IMR-90 (cell line): ENCODE results near the gene RHBDF2. TPM values are rescaled to one million over a fixed set of nuclear protein-coding genes. Genes with fewer than 3 reads are reported as not detected.

Experiments
- ATAC-seq: fragments of 200-7000 bp; cut with Tn5 transposase; 2 replicates; pipeline ENCODE4 v1.9.1; 2020; ENCODE audit warnings: low read depth, mild to moderate bottlenecking, moderate library complexity
- BruUV-seq: library from RNA; stranded (reverse); fragments of 400-500 nt; replicated peaks from 2 replicates; lab custom pipeline; 2021; lab: Mats Ljungman, UMichigan
- CTCF ChIA-PET: fragments of 300-600 bp; formaldehyde crosslinking; extraction: SDS; loops from one replicate; lab custom pipeline; 2021; ENCODE audit warnings: antibody characterized with exemption; lab: Yijun Ruan, JAX
- POLR2A ChIA-PET: fragments of 300-600 bp; sonication (Branson Sonifier 250); formaldehyde crosslinking; loops from one replicate; lab custom pipeline; 2022; ENCODE audit warnings: antibody characterized with exemption; ENCODE audit not compliant: unreplicated experiment; lab: Charles Lee
- DNase-seq: peaks from one replicate; pipeline ENCODE4 v3.0.0; 2013
- H2AFZ ChIP-seq: replicated peaks from 2 replicates; pipeline ENCODE3; 2013; ENCODE audit warnings: low read length, mild to moderate bottlenecking; ENCODE audit not compliant: poor library complexity
- H2AK5ac ChIP-seq: 2 replicates; pipeline ENCODE4 v1.6.1; 2013; ENCODE audit warnings: low read depth, low read length, inconsistent platforms
- H2AK9ac ChIP-seq: replicated peaks from 2 replicates; pipeline ENCODE3; 2013; ENCODE audit warnings: mild to moderate bottlenecking, low read depth, low read length, moderate library complexity; ENCODE audit not compliant: poor library complexity
- H2BK120ac ChIP-seq: 2 replicates; pipeline ENCODE4 v1.6.1; 2013; ENCODE audit warnings: low read depth, low read length, inconsistent platforms
- H2BK15ac ChIP-seq: 3 replicates; pipeline ENCODE4 v1.6.1; 2013; ENCODE audit warnings: low read depth, low read length, inconsistent platforms
- H2BK20ac ChIP-seq: 2 replicates; pipeline ENCODE4 v1.6.1; 2013; ENCODE audit warnings: low read depth, mild to moderate bottlenecking, inconsistent platforms, low read length, moderate library complexity
- H2BK5ac ChIP-seq: 2 replicates; pipeline ENCODE4 v1.6.1; 2013; ENCODE audit warnings: mild to moderate bottlenecking, low read depth, low read length, inconsistent platforms; ENCODE audit not compliant: poor library complexity, severe bottlenecking
- H3K14ac ChIP-seq: replicated peaks from 2 replicates; pipeline ENCODE4 v1.6.1; 2013; ENCODE audit warnings: low read depth, low read length, inconsistent platforms
- H3K18ac ChIP-seq: 2 replicates; pipeline ENCODE4 v1.6.1; 2013; ENCODE audit warnings: low read depth, low read length, control low read depth
- H3K23ac ChIP-seq: 2 replicates; pipeline ENCODE4 v1.6.1; 2013; ENCODE audit warnings: low read depth, low read length, inconsistent platforms
- H3K27ac ChIP-seq: 2 replicates; pipeline ENCODE4 v1.5.1; 2013; ENCODE audit warnings: mild to moderate bottlenecking, control low read depth, low read length; ENCODE audit not compliant: insufficient read depth
- H3K27me3 ChIP-seq: 2 replicates; pipeline ENCODE4 v1.6.1; 2013; ENCODE audit warnings: low read length; ENCODE audit not compliant: control insufficient read depth, insufficient read depth
- H3K36me3 ChIP-seq: 2 replicates; pipeline ENCODE4 v1.6.1; 2013; ENCODE audit warnings: low read length, mixed read lengths; ENCODE audit not compliant: control insufficient read depth, insufficient read depth
- H3K4ac ChIP-seq: 2 replicates; pipeline ENCODE4 v1.6.1; 2013; ENCODE audit warnings: low read depth, low read length, inconsistent platforms
- H3K4me1 ChIP-seq: 2 replicates; pipeline ENCODE4 v1.6.1; 2013; ENCODE audit warnings: low read length, mixed read lengths; ENCODE audit not compliant: control insufficient read depth, insufficient read depth
- H3K4me2 ChIP-seq: 2 replicates; pipeline ENCODE4 v1.6.1; 2013; ENCODE audit warnings: low read depth, mild to moderate bottlenecking, control low read depth, low read length, moderate library complexity
- H3K4me3 ChIP-seq: 2 replicates; pipeline ENCODE4 v1.5.1; 2013; ENCODE audit warnings: low read depth, mild to moderate bottlenecking, control low read depth, low read length, moderate library complexity; ENCODE audit not compliant: insufficient read depth
- H3K56ac ChIP-seq: 2 replicates; pipeline ENCODE4 v1.6.1; 2013; ENCODE audit warnings: low read length, inconsistent platforms; ENCODE audit not compliant: insufficient read depth; ENCODE audit errors: extremely low read depth
- H3K79me1 ChIP-seq, 2 experiments: 2 replicates each; pipeline ENCODE4 v1.6.1; 2013; ENCODE audit warnings: low read length in 2 of 2, inconsistent platforms in 1 of 2, low read depth in 1 of 2
- H3K9ac ChIP-seq: 2 replicates; pipeline ENCODE4 v1.6.1; 2013; ENCODE audit warnings: low read depth, low read length, control low read depth
- H3K9me1 ChIP-seq: 2 replicates; pipeline ENCODE4 v1.6.1; 2013; ENCODE audit warnings: low read length, inconsistent platforms; ENCODE audit not compliant: insufficient read depth
- H3K9me3 ChIP-seq: 2 replicates; pipeline ENCODE4 v1.6.1; 2013; ENCODE audit warnings: low read length; ENCODE audit not compliant: control insufficient read depth, insufficient read depth
- H4K20me1 ChIP-seq: 2 replicates; pipeline ENCODE4 v1.6.1; 2013; ENCODE audit warnings: low read length, inconsistent platforms; ENCODE audit not compliant: insufficient read depth
- H4K5ac ChIP-seq: 2 replicates; pipeline ENCODE4 v1.6.1; 2013; ENCODE audit warnings: mild to moderate bottlenecking, low read depth, low read length, control low read depth
- H4K8ac ChIP-seq, 2 experiments: 2 replicates each; pipeline ENCODE4 v1.6.1; 2013; ENCODE audit warnings: low read depth in 2 of 2, low read length in 2 of 2, control low read depth in 1 of 2, inconsistent platforms in 1 of 2
- H4K91ac ChIP-seq: 2 replicates; pipeline ENCODE4 v1.6.1; 2013; ENCODE audit warnings: low read depth, low read length, inconsistent platforms; ENCODE audit not compliant: insufficient read depth
- BHLHE40 ChIP-seq: fragments of 150-350 bp; IDR thresholded peaks from 2 replicates; pipeline ENCODE4 v1.6.1; 2016; ENCODE audit warnings: mild to moderate bottlenecking, low read depth, low read length
- CEBPB ChIP-seq: IDR thresholded peaks from 2 replicates; pipeline ENCODE4 v1.6.1; 2012; ENCODE audit warnings: low read depth, low read length, improper control_type of control experiment
- CHD1 ChIP-seq: IDR thresholded peaks from 2 replicates; pipeline ENCODE4 v1.6.1; 2012; ENCODE audit warnings: low read depth, low read length, improper control_type of control experiment
- CTCF ChIP-seq: conservative IDR thresholded peaks from 2 replicates; pipeline ENCODE4 v1.5.1; 2012; ENCODE audit warnings: mild to moderate bottlenecking, low read depth, low read length, improper control_type of control experiment
- FOS ChIP-seq: fragments of 150-350 bp; IDR thresholded peaks from 2 replicates; pipeline ENCODE4 v1.6.1; 2016; ENCODE audit warnings: low read depth, low read length
- MAFK ChIP-seq: IDR thresholded peaks from 2 replicates; pipeline ENCODE4 v1.6.1; 2012; ENCODE audit warnings: low read depth, low read length, improper control_type of control experiment
- MAZ ChIP-seq: IDR thresholded peaks from 2 replicates; pipeline ENCODE4 v1.6.1; 2012; ENCODE audit warnings: low read depth, mild to moderate bottlenecking, low read length, improper control_type of control experiment, moderate library complexity, borderline replicate concordance
- MXI1 ChIP-seq: IDR thresholded peaks from 2 replicates; pipeline ENCODE4 v1.6.1; 2012; ENCODE audit warnings: low read depth, mild to moderate bottlenecking, low read length, moderate library complexity, borderline replicate concordance
- NFE2L2 ChIP-seq: fragments of 150-350 bp; IDR thresholded peaks from 2 replicates; pipeline ENCODE4 v1.6.1; 2016; ENCODE audit warnings: low read depth, mild to moderate bottlenecking, low read length
- POLR2A ChIP-seq: IDR thresholded peaks from 2 replicates; pipeline ENCODE4 v1.6.1; 2012; ENCODE audit warnings: mild to moderate bottlenecking, low read depth, low read length
- RAD21 ChIP-seq: IDR thresholded peaks from 2 replicates; pipeline ENCODE4 v1.6.1; 2012; ENCODE audit warnings: low read length, improper control_type of control experiment
- RCOR1 ChIP-seq: IDR thresholded peaks from 2 replicates; pipeline ENCODE4 v1.6.1; 2012; ENCODE audit warnings: mild to moderate bottlenecking, low read length, improper control_type of control experiment; ENCODE audit not compliant: insufficient replicate concordance
- RFX5 ChIP-seq: IDR thresholded peaks from 2 replicates; pipeline ENCODE4 v1.8.0; 2012; ENCODE audit warnings: low read depth, mild to moderate bottlenecking, low read length, moderate library complexity
- SMC3 ChIP-seq: fragments of 150-350 bp; IDR thresholded peaks from 2 replicates; pipeline ENCODE4 v1.6.1; 2016; ENCODE audit warnings: low read depth, mild to moderate bottlenecking, antibody characterized with exemption, low read length, moderate library complexity
- USF2 ChIP-seq: fragments of 150-350 bp; IDR thresholded peaks from 2 replicates; pipeline ENCODE4 v1.6.1; 2017; ENCODE audit warnings: mild to moderate bottlenecking, antibody characterized with exemption, low read length, low read depth
- WGBS, 2 experiments: methylation state at CpG; one replicate each; pipeline versions ENCODE4 v1.1.5 to v1.1.7; 2013; ENCODE audit warnings: missing lambda C conversion rate in 2 of 2; ENCODE audit not compliant: insufficient read length in 1 of 2; ENCODE audit errors: extremely low coverage in 2 of 2; 5-methylcytosine and 5-hydroxymethylcytosine counted together
- dilution Hi-C: fragments of 300-500 bp; cut with HindIII; formaldehyde crosslinking; loops from one replicate; pipeline ENCODE4 v1.14.3; 2018; ENCODE audit warnings: low sequenced_read_pairs; ENCODE audit not compliant: unreplicated experiment
- in situ Hi-C: fragments of 300-500 bp; cut with MboI; formaldehyde crosslinking; loops from 3 replicates; pipeline ENCODE4 v1.14.3; 2019; ENCODE audit warnings: low sequenced_read_pairs, inconsistent platforms, mixed read lengths
- intact Hi-C: fragments of 100-400 bp; cut with micrococcal nuclease; formaldehyde crosslinking; loops from 2 replicates; pipeline ENCODE4 v1.10.0; 2022
- polyA plus RNA-seq, 3 experiments: library from polyadenylated mRNA; depleted of rRNA; stranded (reverse); fragments of >200 nt; gene quantifications; 2 replicates each; pipeline ENCODE4 v1.2.3, GENCODE V29; 2012; ENCODE audit warnings: low replicate concordance in 1 of 3
- total RNA-seq: library from RNA; depleted of rRNA; stranded (reverse); fragments of >200 nt; gene quantifications from 2 replicates; pipeline ENCODE4 v1.2.3, GENCODE V29; 2012

RHBDF2 gene
- total and polyA plus RNA-seq, 2 of the 4 experiments (the other 2 are of a cell fraction), result 1.3 to 8.3 TPM

GRCh38 chr17:76466775-76467130 is 34.5 kb downstream of the RHBDF2 start:
- TF ChIP-seq SMC3 (no peak), CHD1 (no peak), NFE2L2 (no peak), CEBPB (no peak), MAZ (no peak), FOS (no peak), RAD21 (no peak), MAFK (no peak), MXI1 (no peak), CTCF (no peak), RCOR1 (no peak), BHLHE40 (no peak), RFX5 (no peak), USF2 (no peak), POLR2A (no peak)
- Histone ChIP-seq H3K27ac (no peak overlapping the region), H2BK5ac (no peak overlapping the region), H4K5ac (no peak overlapping the region), H3K56ac (no peak overlapping the region), H3K4me3 (no peak overlapping the region), H4K20me1 (no peaks in the 10 kb centered on the region), H4K8ac (no peak overlapping the region), H3K9me3 (no peaks in the 10 kb centered on the region), H2AK9ac (no peak overlapping the region), H2BK15ac (no peak overlapping the region), H3K18ac (no peak overlapping the region), H3K9ac (no peak overlapping the region), H3K23ac (no peak overlapping the region), H2AFZ (no peak overlapping the region), H3K4me2 (no peak overlapping the region), H3K4ac (no peak overlapping the region), H2AK5ac (no peak overlapping the region), H4K91ac (no peak overlapping the region), H3K4me1 (peaks cover 6% of the 10 kb centered on the region; the same call in 1 of the 2 replicates), H3K27me3 (0 out of 2 replicates have a peak, but pooled peaks cover 5% of the 10 kb centered on the region), H2BK20ac (no peak overlapping the region), H3K79me1 (no peaks in the 10 kb centered on the region), H3K36me3 (no peaks in the 10 kb centered on the region), H2BK120ac (no peak overlapping the region), H3K14ac (no peak overlapping the region), H3K9me1 (no peaks in the 10 kb centered on the region)
- ChIA-PET POLR2A (no interaction called here), CTCF (interaction anchor here (0.9 to 1.0 kb wide), 3 partner anchors 13 to 41 kb away, joined by 3 to 7 read pairs (median 3); no protein-coding TSS in a partner anchor)
- DNase-seq, result no peak
- dilution Hi-C loops (no loop called here), intact Hi-C loops (loop anchor here (1.0 kb wide), 2 partner anchors 40 to 81 kb away; no protein-coding TSS in a partner anchor), in situ Hi-C loops (loop anchor here (5.0 kb wide), 1 partner anchor 41 kb away; no protein-coding TSS in a partner anchor)
- no peak for ATAC-seq
- no TSS peak for BruUV-seq
- 69% methylated on average over 2 of the region's 6 CpGs; no CpG with 5 or more reads in 1 of the 2 experiments for WGBS, 2 experiments
